Kidney (tissue), 14 donors: ENCODE results near the gene RECQL5. TPM values are rescaled to one million over a fixed set of nuclear protein-coding genes. Genes with fewer than 3 reads are reported as not detected.
A peak's percentile ranks its signal among the peaks of the same experiment; 100 is the strongest.

Source experiments
- DNase-seq, 5 donors: peaks; one replicate each; pipeline ENCODE4 v3.0.0-alpha.2; 2013 to 2020
- FAIRE-seq: peaks from 2 replicates; lab custom pipeline; 2012; peaks lifted over from hg19 to GRCh38; lab: Jason Lieb, UNC
- H3K27ac ChIP-seq, 2 donors: one replicate each; pipeline ENCODE4 v1.7.0; 2013; ENCODE audit warnings: low read depth in 2 of 2, low read length in 2 of 2, inconsistent platforms in 1 of 2
- H3K27me3 ChIP-seq: one replicate; pipeline ENCODE4 v1.7.1; 2013; ENCODE audit warnings: low read length, inconsistent platforms; ENCODE audit not compliant: control insufficient read depth, insufficient read depth
- H3K36me3 ChIP-seq, 3 donors: one replicate each; pipeline versions ENCODE4 v1.7.0 to v1.7.1; 2013; ENCODE audit warnings: low read length in 3 of 3, control low read depth in 1 of 3, inconsistent platforms in 1 of 3; ENCODE audit not compliant: insufficient read depth in 3 of 3, control insufficient read depth in 2 of 3
- H3K4me1 ChIP-seq, 3 donors: one replicate each; pipeline versions ENCODE4 v1.7.0 to v1.7.1; 2013; ENCODE audit warnings: low read length in 3 of 3, inconsistent platforms in 1 of 3, low read depth in 1 of 3; ENCODE audit not compliant: control insufficient read depth in 2 of 3, insufficient read depth in 2 of 3
- H3K4me3 ChIP-seq, 3 donors: one replicate each; pipeline versions ENCODE4 v1.7.0 to v1.8.1; 2013; ENCODE audit warnings: low read length in 3 of 3, control low read depth in 1 of 3, inconsistent platforms in 1 of 3
- H3K9ac ChIP-seq, 3 donors: one replicate each; pipeline versions ENCODE4 v1.7.0 to v1.7.1; 2013; ENCODE audit warnings: low read length in 3 of 3, control low read depth in 1 of 3, inconsistent platforms in 1 of 3
- H3K9me3 ChIP-seq, 3 donors: one replicate each; pipeline versions ENCODE4 v1.7.0 to v1.7.1; 2013; ENCODE audit warnings: low read length in 3 of 3, control low read depth in 1 of 3, inconsistent platforms in 1 of 3; ENCODE audit not compliant: control insufficient read depth in 2 of 3, insufficient read depth in 1 of 3
- intact Hi-C: fragments of 100-400 bp; cut with DNase I; formaldehyde crosslinking; loops from one replicate; pipeline ENCODE4 v1.11.1; 2022
- polyA plus RNA-seq: library from polyadenylated mRNA; stranded (reverse); fragments of 350-450 nt; fragmentation: Illumina TruSeq; extraction: RNeasy Lipid Tissue Mini Kit (QIAGEN cat#74804); gene quantifications from one replicate; pipeline ENCODE4 v1.2.3, GENCODE V29; 2014; ENCODE audit warnings: low read depth, low replicate concordance; ENCODE audit not compliant: insufficient read depth
- total RNA-seq: library from RNA; stranded (reverse); fragmentation: NEBNext Ultra II Directional; extraction: Animal tissue kit (Norgen Biotek cat#: 25700); gene quantifications from one replicate; pipeline ENCODE4 v1.2.1, GENCODE V29; 2021
- TF ChIP-seq, protein P1 (sequence below): IDR thresholded peaks from 3 replicates; pipeline ENCODE4 v1.5.1; 2012; ENCODE audit warnings: mild to moderate bottlenecking, moderate library complexity, borderline replicate concordance; ENCODE audit not compliant: insufficient read depth; ENCODE audit errors: extremely low read depth
- donor health status: control.
- donor health status: control.
- donor health status: control.
- donor health status: control.
- donor health status: control.
- donor health status: DM: yes; HTN: yes; CAD: no.
- donor health status: Normal renal cell carcinoma (clear cell type).

Gene RECQL5
- total and polyA plus RNA-seq, 2 donors from 2014 or later = 40.0 to 51.6 TPM

DNA sequence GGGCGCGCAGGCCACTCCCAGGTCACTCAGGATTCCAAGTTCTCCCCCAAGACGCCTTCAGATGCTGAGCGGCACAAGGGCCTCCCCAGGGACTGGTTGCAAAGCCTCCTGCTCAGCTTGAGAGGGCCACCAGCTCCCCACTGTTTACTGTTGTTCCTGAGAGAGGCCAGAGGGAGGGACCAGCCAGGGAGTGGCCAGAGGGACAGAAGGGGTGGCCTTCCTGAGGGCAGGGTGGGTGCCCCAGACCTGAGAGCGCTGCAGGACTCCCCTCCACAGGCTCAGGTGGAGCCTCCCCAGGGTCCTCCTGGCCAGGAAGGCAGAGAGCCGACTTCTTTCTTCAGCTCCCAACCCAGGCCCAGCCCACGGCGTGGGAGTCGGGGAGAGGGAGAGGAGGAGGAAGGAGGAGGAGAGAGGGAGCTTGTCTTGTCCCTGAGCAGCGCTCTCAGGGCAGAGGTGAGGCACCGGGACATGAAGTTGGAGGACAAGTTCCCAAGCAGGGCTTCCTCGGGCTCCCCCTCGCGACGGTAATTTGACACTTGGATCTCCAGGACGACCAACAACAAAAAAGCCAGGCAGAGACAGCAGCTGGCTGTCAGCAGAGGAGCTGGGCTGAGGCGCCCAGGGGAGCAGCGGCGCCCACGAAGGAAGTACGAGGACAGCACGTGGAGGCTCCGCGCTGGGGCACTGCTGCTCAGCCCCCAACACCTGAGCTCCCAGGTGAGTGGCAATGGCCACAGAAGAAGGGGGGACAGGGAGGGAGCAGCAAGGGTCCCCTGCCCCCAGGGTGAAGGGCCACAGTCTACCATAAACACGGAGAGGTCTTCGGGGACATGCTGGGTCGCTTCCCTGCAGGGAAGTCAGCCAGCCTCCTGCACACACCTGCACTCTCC is 33.2 kb downstream of the RECQL5 start:
- intact Hi-C loops = no loop called here
- DNase-seq = peak; percentile 96 to 99 (median 98)
- Histone ChIP-seq H3K4me1 (peaks cover 0 to 28% (median 10%) of the 10 kb centered on the region in 3 donors), H3K4me3 (peak overlapping the region; percentile 5 to 58 (median 27)), H3K36me3 (peaks cover 0 to 2% (median 0%) of the 10 kb centered on the region in 3 donors), H3K27me3 (no peaks in the 10 kb centered on the region), H3K27ac (peak overlapping the region; percentile 88 to 92), H3K9me3 (no peaks in the 10 kb centered on the region), H3K9ac (peak overlapping the region in 2 of 3 donors; percentile 27 to 78)
- no peak for FAIRE-seq
- TF ChIP-seq, protein P1, sequence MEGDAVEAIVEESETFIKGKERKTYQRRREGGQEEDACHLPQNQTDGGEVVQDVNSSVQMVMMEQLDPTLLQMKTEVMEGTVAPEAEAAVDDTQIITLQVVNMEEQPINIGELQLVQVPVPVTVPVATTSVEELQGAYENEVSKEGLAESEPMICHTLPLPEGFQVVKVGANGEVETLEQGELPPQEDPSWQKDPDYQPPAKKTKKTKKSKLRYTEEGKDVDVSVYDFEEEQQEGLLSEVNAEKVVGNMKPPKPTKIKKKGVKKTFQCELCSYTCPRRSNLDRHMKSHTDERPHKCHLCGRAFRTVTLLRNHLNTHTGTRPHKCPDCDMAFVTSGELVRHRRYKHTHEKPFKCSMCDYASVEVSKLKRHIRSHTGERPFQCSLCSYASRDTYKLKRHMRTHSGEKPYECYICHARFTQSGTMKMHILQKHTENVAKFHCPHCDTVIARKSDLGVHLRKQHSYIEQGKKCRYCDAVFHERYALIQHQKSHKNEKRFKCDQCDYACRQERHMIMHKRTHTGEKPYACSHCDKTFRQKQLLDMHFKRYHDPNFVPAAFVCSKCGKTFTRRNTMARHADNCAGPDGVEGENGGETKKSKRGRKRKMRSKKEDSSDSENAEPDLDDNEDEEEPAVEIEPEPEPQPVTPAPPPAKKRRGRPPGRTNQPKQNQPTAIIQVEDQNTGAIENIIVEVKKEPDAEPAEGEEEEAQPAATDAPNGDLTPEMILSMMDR = peak; percentile 66

DNA sequence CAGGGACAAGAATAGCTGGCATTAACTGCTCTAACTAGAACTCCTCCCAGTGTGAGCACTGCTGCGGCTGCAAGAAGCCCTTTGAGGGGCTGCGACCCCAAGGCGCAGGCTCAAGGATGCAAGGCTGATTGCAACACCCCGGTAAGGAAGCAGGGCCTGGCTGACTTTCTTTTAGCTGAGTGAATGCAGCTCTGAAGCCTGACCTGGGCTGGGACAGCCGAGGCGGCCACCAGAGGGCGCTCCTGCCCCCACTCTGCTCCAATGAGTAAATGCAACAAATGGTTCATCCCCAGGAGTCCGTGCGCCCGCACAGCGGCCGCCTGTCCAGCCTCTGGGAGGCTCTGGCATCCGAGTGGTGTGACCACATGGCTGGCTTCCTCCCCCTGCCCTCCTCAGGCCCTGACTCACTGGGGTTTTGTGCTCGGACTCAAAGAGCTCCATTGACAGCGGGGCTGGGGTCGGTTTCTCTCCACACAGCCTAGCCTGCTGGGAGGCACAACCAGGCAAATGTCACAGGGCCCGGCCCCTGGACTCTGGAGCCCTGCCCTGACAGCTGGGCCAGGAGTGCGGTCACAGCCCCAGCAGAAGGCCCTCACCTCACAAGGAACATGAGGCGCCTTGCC is 34.0 kb downstream of the RECQL5 start, which contains the start of gene SMIM5:
Gene SMIM5 (plus strand): TSS at position 572 of the 623 bp plus-strand sequence. CDS start 6,768 bp downstream, outside the sequence.
- TF ChIP-seq, protein P1 = peak; percentile 92
- no peaks in the 10 kb centered on the region for H3K9me3 ChIP-seq
- peaks cover 0 to 24% (median 8%) of the 10 kb centered on the region in 3 donors for H3K4me1 ChIP-seq
- DNase-seq = peak; percentile 86 to 96 (median 91)
- no peak for FAIRE-seq
- H3K27ac ChIP-seq = peak within 1 kb of the TSS; percentile 88 to 92
- peak within 1 kb of the TSS in 2 of 3 donors; percentile 27 to 78 for H3K9ac ChIP-seq
- peaks cover 0 to 2% (median 0%) of the 10 kb centered on the region in 3 donors for H3K36me3 ChIP-seq
- intact Hi-C loops = no loop called here
- H3K4me3 ChIP-seq = peak within 1 kb of the TSS; percentile 5 to 58 (median 27)
- no peaks in the 10 kb centered on the region for H3K27me3 ChIP-seq

DNA sequence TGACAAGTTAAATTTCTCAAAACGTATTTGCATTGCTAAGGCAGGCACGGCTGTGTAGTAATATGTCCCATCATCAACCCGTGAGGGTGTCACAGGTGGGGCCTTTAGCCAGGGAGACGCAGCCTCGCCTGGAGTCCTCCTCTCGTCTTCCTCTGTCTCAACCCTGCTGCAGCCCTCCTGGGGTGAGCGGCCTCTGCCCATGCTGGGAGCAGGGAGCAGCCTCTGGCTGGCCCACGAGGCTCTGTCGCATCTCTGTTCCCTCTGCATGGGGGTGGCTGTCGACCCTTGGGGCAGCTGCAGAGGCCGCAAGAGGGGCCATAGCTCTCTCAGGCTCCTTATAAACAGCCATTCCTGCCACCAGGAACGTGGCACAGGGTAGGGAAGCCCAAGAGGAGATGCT is 34.5 kb downstream of the RECQL5 start:
- peaks cover 0 to 2% (median 0%) of the 10 kb centered on the region in 3 donors for H3K36me3 ChIP-seq
- no peak overlapping the region for H3K4me3 ChIP-seq
- peak in 1 of 5 donors; percentile 81 for DNase-seq
- H3K9ac ChIP-seq = no peak overlapping the region
- H3K4me1 ChIP-seq = peaks cover 0 to 23% (median 8%) of the 10 kb centered on the region in 3 donors
- no peaks in the 10 kb centered on the region for H3K27me3 ChIP-seq
- TF ChIP-seq, protein P1 = no peak
- no peak for FAIRE-seq
- H3K9me3 ChIP-seq = no peaks in the 10 kb centered on the region
- intact Hi-C loops = no loop called here
- H3K27ac ChIP-seq = no peak overlapping the region
